ENCODE measurements around the gene IFNL3.
"Not testable (repeated sequence)": the region's sequence is repeated elsewhere in the genome, so short reads cannot be mapped to it uniquely, and the experiment has no call there.

Gene IFNL3

GRCh38 chr19:39244410-39245100 lies at the start of gene IFNL3:
IFNL3 (minus strand) TSS chr19:39245006; CDS start chr19:39244967, 39 bp downstream.
- DNase-seq (ENCODE audit: extremely low read depth, low read depth); H3K4me3 ChIP-seq (replicated peaks; ENCODE audit: low read depth, low read length): not testable (repeated sequence)

- DNase-seq (ENCODE audit: extremely low read depth, low read depth), result no peak
- no peak for TF ChIP-seq CTCF (IDR thresholded peaks at IDR 0.05; ENCODE audit: low read depth, low read length, missing control alignments)
- H3K4me3 ChIP-seq (replicated peaks; ENCODE audit: low read depth, low read length), result no peak overlapping the region
These were observed 48.6 kb upstream of the IFNL3 start for GRCh38 chr19:39293394-39293793.

- no peak for DNase-seq (ENCODE audit: extremely low read depth, low read depth)
- TF ChIP-seq CTCF (IDR thresholded peaks at IDR 0.05; ENCODE audit: low read depth, low read length, missing control alignments), result no peak
- no peak overlapping the region for H3K4me3 ChIP-seq (replicated peaks; ENCODE audit: low read depth, low read length)
These were observed 39.2 kb upstream of the IFNL3 start for GRCh38 chr19:39284032-39284431.

- no peak overlapping the region for H3K4me3 ChIP-seq (replicated peaks; ENCODE audit: low read depth, low read length)
- DNase-seq (ENCODE audit: extremely low read depth, low read depth), result no peak
- TF ChIP-seq CTCF (IDR thresholded peaks at IDR 0.05; ENCODE audit: low read depth, low read length, missing control alignments), result no peak
These were observed 37.2 kb upstream of the IFNL3 start for GRCh38 chr19:39282021-39282420.

- no peak for TF ChIP-seq CTCF (IDR thresholded peaks at IDR 0.05; ENCODE audit: low read depth, low read length, missing control alignments)
- no peak for DNase-seq (ENCODE audit: extremely low read depth, low read depth)
- no peak overlapping the region for H3K4me3 ChIP-seq (replicated peaks; ENCODE audit: low read depth, low read length)
These were observed 32.8 kb upstream of the IFNL3 start for GRCh38 chr19:39277598-39277997.

GRCh38 chr19:39276740-39277139 lies 31.9 kb upstream of the IFNL3 start:
- TF ChIP-seq CTCF (IDR thresholded peaks at IDR 0.05; ENCODE audit: low read depth, low read length, missing control alignments), result no peak
- H3K4me3 ChIP-seq (replicated peaks; ENCODE audit: low read depth, low read length), result no peak overlapping the region
- no peak for DNase-seq (ENCODE audit: extremely low read depth, low read depth)

GRCh38 chr19:39275578-39275977 lies 30.8 kb upstream of the IFNL3 start:
- no peak for TF ChIP-seq CTCF (IDR thresholded peaks at IDR 0.05; ENCODE audit: low read depth, low read length, missing control alignments)
- no peak for DNase-seq (ENCODE audit: extremely low read depth, low read depth)
- H3K4me3 ChIP-seq (replicated peaks; ENCODE audit: low read depth, low read length), result no peak overlapping the region

- DNase-seq (ENCODE audit: extremely low read depth, low read depth), result not testable (repeated sequence)
These were observed 29.1 kb upstream of the IFNL3 start for GRCh38 chr19:39273859-39274258.

More at GRCh38 chr19:39273859-39274258, 29.1 kb upstream of the IFNL3 start:
- not testable (repeated sequence) for H3K4me3 ChIP-seq (replicated peaks; ENCODE audit: low read depth, low read length)
